ENCODE data around the gene MCHR1. TPM values are rescaled to one million over a fixed set of nuclear protein-coding genes. Genes with fewer than 3 reads are reported as not detected.
"Not testable (repeated sequence)": the region's sequence is repeated elsewhere in the genome, so short reads cannot be mapped to it uniquely, and the experiment has no call there.

MCHR1 gene
- polyA plus RNA-seq, 1 donor (not counting 4 experiments of a cell fraction or from before 2014, with no cell fraction given), result 0.12 TPM

DNA sequence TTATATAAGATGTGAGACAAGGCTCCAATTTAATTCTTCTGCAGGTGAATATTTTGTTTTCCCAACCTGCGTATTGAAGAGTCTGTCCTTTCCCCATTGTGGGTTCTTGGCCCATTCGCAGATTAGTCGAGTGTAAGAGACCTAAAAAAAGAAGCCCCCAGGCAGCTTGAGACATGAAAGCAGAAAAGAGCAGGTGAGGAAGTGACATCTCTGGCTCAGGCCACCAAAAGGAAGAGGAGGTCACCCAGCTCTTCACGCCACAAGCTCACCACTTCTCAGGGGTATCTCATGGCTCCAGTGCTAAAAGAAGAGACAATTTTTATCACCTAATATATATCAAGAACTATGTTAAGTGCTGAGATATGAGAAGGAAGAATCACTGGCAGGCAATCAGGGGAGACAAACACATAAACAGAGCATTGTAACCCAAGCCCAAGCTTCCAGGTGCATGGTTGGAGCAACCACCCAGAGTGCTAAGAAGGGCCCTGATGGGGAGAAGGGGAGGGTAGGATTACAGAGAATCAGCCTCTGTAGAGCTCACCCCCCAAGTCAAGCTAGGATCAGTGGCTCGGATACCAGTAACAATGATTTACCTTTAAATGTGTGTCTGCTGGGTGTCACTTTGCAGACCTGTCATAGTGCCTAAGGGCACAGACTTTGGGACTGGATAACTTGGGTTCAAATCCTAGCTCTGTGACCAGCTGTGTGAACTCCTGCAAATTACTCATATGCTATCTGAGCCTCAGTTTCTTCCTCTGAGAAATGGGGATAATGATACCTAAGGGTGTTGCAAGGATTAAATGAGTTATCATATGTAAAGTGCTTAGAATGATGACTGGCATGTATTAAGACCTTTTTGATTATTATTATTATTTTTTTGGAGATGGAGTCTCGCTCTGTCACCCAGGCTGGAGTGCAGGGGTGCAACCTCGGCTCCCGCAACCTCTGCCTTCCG lies 39.2 kb downstream of the MCHR1 start:
- Histone ChIP-seq H3K27me3 (ENCODE audit: control insufficient read depth, extremely low read depth, insufficient read depth, low read length) (peaks cover 6% of the 10 kb centered on the region), H4K20me1 (ENCODE audit: control insufficient read depth, extremely low read depth, insufficient read depth, low read length) (no peaks in the 10 kb centered on the region), H2AFZ (ENCODE audit: control insufficient read depth, low read length) (no peak overlapping the region), H3K4me1 (ENCODE audit: control insufficient read depth, extremely low read depth, insufficient read depth, low read length) (peaks cover 4% of the 10 kb centered on the region), H3K9me1 (ENCODE audit: control insufficient read depth, extremely low read depth, insufficient read depth, low read length) (no peaks in the 10 kb centered on the region), H3K36me3 (ENCODE audit: control insufficient read depth in 2 of 2, extremely low read depth in 1 of 2, insufficient read depth in 2 of 2, low read length in 2 of 2) (no peaks in the 10 kb centered on the region), H3K27ac (ENCODE audit: control insufficient read depth, insufficient read depth, low read length) (no peak overlapping the region), H3K4me3 (ENCODE audit: control insufficient read depth in 2 of 3, extremely low read depth in 1 of 3, insufficient read depth in 2 of 3, low read depth in 1 of 3, low read length in 3 of 3) (no peak overlapping the region), H3K4me2 (ENCODE audit: control insufficient read depth, extremely low read depth, insufficient read depth, low read depth, low read length) (no peak overlapping the region), H3K9ac (ENCODE audit: control insufficient read depth, extremely low read depth, insufficient read depth, low read length) (no peak overlapping the region), H3K79me2 (ENCODE audit: control insufficient read depth, insufficient read depth, low read length) (no peaks in the 10 kb centered on the region), H3K9me3 (ENCODE audit: control insufficient read depth, low read depth, low read length) (no peaks in the 10 kb centered on the region)
- FAIRE-seq (no peak), DNase-seq (ENCODE audit: low read depth, low spot score) (no peak)
- dilution Hi-C loops (cut with MboI; ENCODE audit: extremely low pct_ligation_motif_present, low sequenced_read_pairs), result no loop called here
- TF ChIP-seq, protein P1, sequence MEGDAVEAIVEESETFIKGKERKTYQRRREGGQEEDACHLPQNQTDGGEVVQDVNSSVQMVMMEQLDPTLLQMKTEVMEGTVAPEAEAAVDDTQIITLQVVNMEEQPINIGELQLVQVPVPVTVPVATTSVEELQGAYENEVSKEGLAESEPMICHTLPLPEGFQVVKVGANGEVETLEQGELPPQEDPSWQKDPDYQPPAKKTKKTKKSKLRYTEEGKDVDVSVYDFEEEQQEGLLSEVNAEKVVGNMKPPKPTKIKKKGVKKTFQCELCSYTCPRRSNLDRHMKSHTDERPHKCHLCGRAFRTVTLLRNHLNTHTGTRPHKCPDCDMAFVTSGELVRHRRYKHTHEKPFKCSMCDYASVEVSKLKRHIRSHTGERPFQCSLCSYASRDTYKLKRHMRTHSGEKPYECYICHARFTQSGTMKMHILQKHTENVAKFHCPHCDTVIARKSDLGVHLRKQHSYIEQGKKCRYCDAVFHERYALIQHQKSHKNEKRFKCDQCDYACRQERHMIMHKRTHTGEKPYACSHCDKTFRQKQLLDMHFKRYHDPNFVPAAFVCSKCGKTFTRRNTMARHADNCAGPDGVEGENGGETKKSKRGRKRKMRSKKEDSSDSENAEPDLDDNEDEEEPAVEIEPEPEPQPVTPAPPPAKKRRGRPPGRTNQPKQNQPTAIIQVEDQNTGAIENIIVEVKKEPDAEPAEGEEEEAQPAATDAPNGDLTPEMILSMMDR (optimal IDR thresholded peaks at IDR 0.05 in 1 of 3, IDR thresholded peaks at IDR 0.05 in 1 of 3, conservative IDR thresholded peaks at IDR 0.05 in 1 of 3; ENCODE audit: extremely low read depth in 1 of 3, insufficient read depth in 2 of 3, low read length in 3 of 3), result no peak
- TF ChIP-seq EZH2 (IDR thresholded peaks at IDR 0.05; ENCODE audit: low read length), result no peak

GRCh38 chr22:40719599-40719998 lies 40.3 kb downstream of the MCHR1 start:
- Histone ChIP-seq H3K27ac (ENCODE audit: control insufficient read depth, insufficient read depth, low read length) (no peak overlapping the region), H2AFZ (ENCODE audit: control insufficient read depth, low read length) (no peak overlapping the region), H3K4me2 (ENCODE audit: control insufficient read depth, extremely low read depth, insufficient read depth, low read depth, low read length) (no peak overlapping the region), H3K79me2 (ENCODE audit: control insufficient read depth, insufficient read depth, low read length) (no peaks in the 10 kb centered on the region), H3K9ac (ENCODE audit: control insufficient read depth, extremely low read depth, insufficient read depth, low read length) (no peak overlapping the region), H3K9me3 (ENCODE audit: control insufficient read depth, low read depth, low read length) (no peaks in the 10 kb centered on the region), H3K4me1 (ENCODE audit: control insufficient read depth, extremely low read depth, insufficient read depth, low read length) (peaks cover 4% of the 10 kb centered on the region), H3K4me3 (ENCODE audit: control insufficient read depth in 2 of 3, extremely low read depth in 1 of 3, insufficient read depth in 2 of 3, low read depth in 1 of 3, low read length in 3 of 3) (no peak overlapping the region), H3K9me1 (ENCODE audit: control insufficient read depth, extremely low read depth, insufficient read depth, low read length) (no peaks in the 10 kb centered on the region), H3K27me3 (ENCODE audit: control insufficient read depth, extremely low read depth, insufficient read depth, low read length) (peaks cover 3% of the 10 kb centered on the region), H3K36me3 (ENCODE audit: control insufficient read depth in 2 of 2, extremely low read depth in 1 of 2, insufficient read depth in 2 of 2, low read length in 2 of 2) (no peaks in the 10 kb centered on the region), H4K20me1 (ENCODE audit: control insufficient read depth, extremely low read depth, insufficient read depth, low read length) (no peaks in the 10 kb centered on the region)
- dilution Hi-C loops (cut with MboI; ENCODE audit: extremely low pct_ligation_motif_present, low sequenced_read_pairs), result no loop called here
- TF ChIP-seq, protein P1 (optimal IDR thresholded peaks at IDR 0.05 in 1 of 3, IDR thresholded peaks at IDR 0.05 in 1 of 3, conservative IDR thresholded peaks at IDR 0.05 in 1 of 3; ENCODE audit: extremely low read depth in 1 of 3, insufficient read depth in 2 of 3, low read length in 3 of 3), result no peak
- no peak for TF ChIP-seq EZH2 (IDR thresholded peaks at IDR 0.05; ENCODE audit: low read length)
- DNase-seq (ENCODE audit: low read depth, low spot score), result no peak
- FAIRE-seq, result no peak

DNA sequence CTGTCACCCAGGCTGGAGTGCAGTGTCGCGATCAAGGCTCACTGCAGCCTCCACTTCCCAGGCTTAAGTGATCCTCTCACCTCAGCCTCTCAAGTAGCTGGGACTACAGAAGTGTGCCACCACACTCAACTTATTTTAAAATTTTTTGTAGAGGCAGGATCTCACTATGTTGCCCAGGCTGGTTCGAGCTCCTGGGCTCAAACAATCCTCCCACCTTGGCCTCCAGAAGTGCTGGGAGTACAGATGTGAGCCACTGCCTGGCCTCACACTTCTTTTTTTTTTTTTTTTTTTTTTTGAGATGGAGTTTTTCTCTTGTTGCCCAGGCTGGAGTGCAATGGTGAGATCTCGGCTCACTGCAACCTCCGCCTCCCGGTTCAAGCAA lies 40.9 kb downstream of the MCHR1 start:
- H4K20me1 ChIP-seq (ENCODE audit: control insufficient read depth, extremely low read depth, insufficient read depth, low read length); H3K4me1 ChIP-seq (ENCODE audit: control insufficient read depth, extremely low read depth, insufficient read depth, low read length); H3K4me2 ChIP-seq (ENCODE audit: control insufficient read depth, extremely low read depth, insufficient read depth, low read depth, low read length); dilution Hi-C loops (cut with MboI; ENCODE audit: extremely low pct_ligation_motif_present, low sequenced_read_pairs); H3K9me3 ChIP-seq (ENCODE audit: control insufficient read depth, low read depth, low read length); H3K79me2 ChIP-seq (ENCODE audit: control insufficient read depth, insufficient read depth, low read length); FAIRE-seq; H3K27ac ChIP-seq (ENCODE audit: control insufficient read depth, insufficient read depth, low read length); H3K9me1 ChIP-seq (ENCODE audit: control insufficient read depth, extremely low read depth, insufficient read depth, low read length); DNase-seq (ENCODE audit: low read depth, low spot score); H3K9ac ChIP-seq (ENCODE audit: control insufficient read depth, extremely low read depth, insufficient read depth, low read length); H3K36me3 ChIP-seq (ENCODE audit: control insufficient read depth in 2 of 2, extremely low read depth in 1 of 2, insufficient read depth in 2 of 2, low read length in 2 of 2); H3K27me3 ChIP-seq (ENCODE audit: control insufficient read depth, extremely low read depth, insufficient read depth, low read length); H3K4me3 ChIP-seq (ENCODE audit: control insufficient read depth in 2 of 3, extremely low read depth in 1 of 3, insufficient read depth in 2 of 3, low read depth in 1 of 3, low read length in 3 of 3); H2AFZ ChIP-seq (ENCODE audit: control insufficient read depth, low read length): not testable (repeated sequence)

All from keratinocyte (primary cell).